GM23338 (cell line): ENCODE data around the gene USP49. TPM values are rescaled to one million over a fixed set of nuclear protein-coding genes. Genes with fewer than 3 reads are reported as not detected.

ENCODE experiments used
- ATAC-seq: fragments of 200-7000 bp; cut with Tn5 transposase; 3 replicates; pipeline ENCODE4 v1.9.1; 2020
- DNase-seq: peaks from one replicate; pipeline ENCODE4 v3.0.0-alpha.2; 2015; ENCODE audit warnings: low spot score
- H2AFZ ChIP-seq: fragments of 200-600 bp; sonication (generic); 2 replicates; pipeline ENCODE4 v1.8.0; 2016; ENCODE audit warnings: antibody characterized with exemption, mild to moderate bottlenecking, moderate library complexity
- H3F3A ChIP-seq: fragments of 200-600 bp; sonication (generic); replicated peaks from 2 replicates; pipeline ENCODE4 v1.8.0; 2017; ENCODE audit warnings: antibody characterized with exemption, mixed run types, low read depth
- H3K27ac ChIP-seq: fragments of 200-600 bp; sonication (generic); 2 replicates; pipeline ENCODE4 v1.6.1; 2016; ENCODE audit warnings: low read depth
- H3K27me3 ChIP-seq: fragments of 200-600 bp; sonication (generic); 2 replicates; pipeline ENCODE4 v1.8.0; 2016; ENCODE audit warnings: mild to moderate bottlenecking, mixed run types, moderate library complexity; ENCODE audit not compliant: insufficient read depth
- H3K36me3 ChIP-seq: fragments of 200-600 bp; sonication (generic); 2 replicates; pipeline ENCODE4 v1.8.0; 2016; ENCODE audit warnings: mild to moderate bottlenecking; ENCODE audit not compliant: insufficient read depth
- H3K4me1 ChIP-seq: fragments of 200-600 bp; sonication (generic); 2 replicates; pipeline ENCODE4 v1.8.0; 2016; ENCODE audit warnings: mild to moderate bottlenecking, moderate library complexity; ENCODE audit not compliant: insufficient read depth
- H3K4me2 ChIP-seq: fragments of 200-600 bp; sonication (generic); 2 replicates; pipeline ENCODE4 v1.7.1; 2017; ENCODE audit warnings: mixed run types
- H3K4me3 ChIP-seq: fragments of 200-600 bp; sonication (generic); 2 replicates; pipeline ENCODE4 v1.6.1; 2016; ENCODE audit warnings: mixed run types
- H3K79me2 ChIP-seq: fragments of 200-600 bp; sonication (generic); replicated peaks from 2 replicates; pipeline ENCODE4 v1.8.0; 2017; ENCODE audit warnings: mild to moderate bottlenecking; ENCODE audit not compliant: insufficient read depth
- H3K9me2 ChIP-seq: fragments of 200-600 bp; sonication (generic); 2 replicates; pipeline ENCODE4 v1.8.0; 2017; ENCODE audit not compliant: insufficient read depth
- H4K20me1 ChIP-seq: fragments of 200-600 bp; sonication (generic); replicated peaks from 2 replicates; pipeline ENCODE4 v1.8.0; 2017; ENCODE audit warnings: mild to moderate bottlenecking; ENCODE audit not compliant: insufficient read depth
- H3K27ac Mint-ChIP-seq: 2 replicates; pipeline ENCODE4 v1.8.0; 2020; ENCODE audit warnings: inconsistent platforms, mild to moderate bottlenecking, moderate library complexity, mixed read lengths
- H3K27me3 Mint-ChIP-seq: 3 replicates; pipeline ENCODE4 v1.8.0; 2022; ENCODE audit warnings: low read depth, mild to moderate bottlenecking, moderate library complexity, mixed read lengths, inconsistent platforms; ENCODE audit not compliant: insufficient read depth, poor library complexity
- H3K36me3 Mint-ChIP-seq: 3 replicates; pipeline ENCODE4 v1.8.0; 2021; ENCODE audit warnings: low read depth, mild to moderate bottlenecking, inconsistent platforms, moderate library complexity, mixed read lengths
- H3K4me1 Mint-ChIP-seq: 3 replicates; pipeline ENCODE4 v1.8.0; 2020; ENCODE audit warnings: mild to moderate bottlenecking, inconsistent platforms, mixed read lengths
- H3K4me3 Mint-ChIP-seq: 3 replicates; pipeline ENCODE4 v1.8.0; 2021; ENCODE audit warnings: moderate library complexity, mild to moderate bottlenecking, inconsistent platforms, mixed read lengths
- H3K9me3 Mint-ChIP-seq: 3 replicates; pipeline ENCODE4 v1.8.0; 2020; ENCODE audit warnings: moderate library complexity, mild to moderate bottlenecking, inconsistent platforms, mixed read lengths
- CTCF ChIP-seq, 2 experiments: fragments of 200-600 bp in 1 of 2; sonication (generic) in 1 of 2; conservative IDR thresholded peaks; 2 replicates each; pipeline versions ENCODE4 v1.5.1 to v1.6.1; 2016 to 2017; ENCODE audit warnings: antibody characterized with exemption in 2 of 2, low read depth in 2 of 2, mild to moderate bottlenecking in 2 of 2, moderate library complexity in 1 of 2
- JUNB ChIP-seq: IDR thresholded peaks from one replicate; pipeline ENCODE4 v1.6.1; 2016; ENCODE audit warnings: antibody characterized with exemption; ENCODE audit not compliant: unreplicated experiment
- NANOG ChIP-seq: IDR thresholded peaks from 2 replicates; pipeline ENCODE4 v1.6.1; 2016; ENCODE audit warnings: antibody characterized with exemption, borderline replicate concordance
- REST ChIP-seq: IDR thresholded peaks from one replicate; pipeline ENCODE4 v1.6.1; 2018; ENCODE audit warnings: antibody characterized with exemption; ENCODE audit not compliant: unreplicated experiment
- STAT1 ChIP-seq: IDR thresholded peaks from one replicate; pipeline ENCODE4 v1.6.1; 2016; ENCODE audit warnings: antibody characterized with exemption; ENCODE audit not compliant: unreplicated experiment
- ZNF114 ChIP-seq: fragments of 250-450 bp; sonication (Bioruptor Pico); IDR thresholded peaks from 2 replicates; pipeline ENCODE4 v1.5.0; 2020; ENCODE audit warnings: mild to moderate bottlenecking, moderate library complexity
- ZNF331 ChIP-seq: fragments of 250-450 bp; sonication (Bioruptor Pico); IDR thresholded peaks from 2 replicates; pipeline ENCODE4 v1.5.0; 2020; ENCODE audit warnings: low read depth, mild to moderate bottlenecking, moderate library complexity
- ZNF462 ChIP-seq: fragments of 250-450 bp; sonication (Bioruptor Pico); IDR thresholded peaks from 2 replicates; pipeline ENCODE4 v1.5.0; 2020; ENCODE audit warnings: mild to moderate bottlenecking, moderate library complexity
- polyA plus RNA-seq: library from polyadenylated mRNA; unstranded; fragments of >200 nt; fragmentation: Nextera tagmentation; extraction: Ambion mirVana; gene quantifications from 2 replicates; pipeline ENCODE4 v1.2.1, GENCODE V29; 2016
- total RNA-seq: library from RNA; depleted of rRNA; stranded (reverse); fragments of >200 nt; shearing (Covaris generic); gene quantifications from 2 replicates; pipeline ENCODE4 v1.2.3, GENCODE V29; 2014

The USP49 gene
- total and polyA plus RNA-seq, 2 experiments from 2014 or later: 5.9 to 21.5 TPM

- peaks cover 35% of the 10 kb centered on the region for H3K79me2 ChIP-seq
- H3K4me1 ChIP-seq: no peaks in the 10 kb centered on the region
- Mint-ChIP-seq H3K9me3 (no peaks in the 10 kb centered on the region), H3K4me3 (no peak overlapping the region), H3K36me3 (peaks cover 88% of the 10 kb centered on the region), H3K27me3 (peaks cover 3% of the 10 kb centered on the region), H3K27ac (no peak overlapping the region), H3K4me1 (no peaks in the 10 kb centered on the region)
- TF ChIP-seq ZNF331 (CRISPR knock-in tag) (no peak), STAT1 (no peak), ZNF114 (no peak), JUNB (no peak), REST (no peak), ZNF462 (CRISPR knock-in tag) (no peak), CTCF (conservative IDR thresholded peaks at IDR 0.05; ENCODE audit: low read depth in 2 of 2) (no peak), NANOG (no peak)
- H3F3A ChIP-seq: peaks cover 23% of the 10 kb centered on the region; the same call in 1 of the 2 replicates
- DNase-seq (no peak), ATAC-seq (no peak)
- no peak overlapping the region for H2AFZ ChIP-seq
- no peak overlapping the region for H3K27ac ChIP-seq
- peaks cover 66% of the 10 kb centered on the region for H3K36me3 ChIP-seq
- no peaks in the 10 kb centered on the region for H3K9me2 ChIP-seq
- H3K27me3 ChIP-seq: no peaks in the 10 kb centered on the region
- no peak overlapping the region for H3K4me3 ChIP-seq
- peaks cover 55% of the 10 kb centered on the region for H4K20me1 ChIP-seq
- no peak overlapping the region for H3K4me2 ChIP-seq
These were observed 34.7 kb upstream of the USP49 start for GRCh38 chr6:41929924-41930323.
